ENCODE measurements around the gene LMF2. TPM values are rescaled to one million over a fixed set of nuclear protein-coding genes. Genes with fewer than 3 reads are reported as not detected.

The LMF2 gene
- total RNA-seq, 1 experiment from 2014 or later, result 37.3 TPM

DNA sequence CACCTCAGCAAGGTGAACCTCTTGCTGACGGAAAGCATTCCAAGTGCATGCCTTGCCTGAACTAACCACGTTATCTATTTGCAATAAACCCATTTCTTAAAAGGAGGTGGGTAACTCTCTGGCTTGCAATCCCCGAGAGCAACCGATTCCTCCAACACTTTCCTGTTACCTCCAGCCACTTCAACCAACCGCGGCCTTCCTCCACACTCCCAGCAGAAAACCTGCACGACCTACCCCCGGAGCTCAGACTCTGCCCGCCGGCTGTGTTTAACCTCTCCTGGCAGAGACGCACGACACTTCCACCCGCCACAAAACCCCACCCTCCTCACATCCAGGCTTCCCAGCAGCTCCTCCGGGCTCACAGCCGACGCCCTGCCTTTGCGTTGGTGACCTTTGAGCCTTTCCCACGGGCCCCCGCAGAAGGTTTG is 17.2 kb upstream of the LMF2 start:
- DNase-seq, result no peak
- Histone ChIP-seq H3K27me3 (ENCODE audit: insufficient read depth, low read depth) (no peaks in the 10 kb centered on the region), H2AFZ (peak overlapping the region; percentile 85), H4K20me1 (ENCODE audit: insufficient read depth) (peaks cover 24% of the 10 kb centered on the region), H3K9me2 (ENCODE audit: insufficient read depth) (no peaks in the 10 kb centered on the region), H3K27ac (peak overlapping the region; percentile 56), H3K36me3 (ENCODE audit: low read depth) (peaks cover 7% of the 10 kb centered on the region), H3K4me3 (peak overlapping the region; percentile 96), H3K4me1 (replicated peaks; ENCODE audit: insufficient read depth) (peaks cover 23% of the 10 kb centered on the region), H3K4me2 (peak overlapping the region; percentile 94), H3F3A (ENCODE audit: insufficient read depth, low read depth) (peaks cover 53% of the 10 kb centered on the region), H3K9me3 (ENCODE audit: insufficient read depth, low read depth) (no peaks in the 10 kb centered on the region), H3K79me2 (ENCODE audit: low read depth) (peaks cover 23% of the 10 kb centered on the region)
- intact Hi-C loops (cut with micrococcal nuclease; ENCODE audit: unreplicated experiment), result loop anchor here (2.0 kb wide), 1 partner anchor 16 kb away; the partner anchor contains the start of gene NCAPH2
- ChIA-PET CTCF (interaction anchor here (1.2 to 2.6 kb wide), 2 partner anchors 38 to 183 kb away, joined by 4 to 14 read pairs; partner anchors contain the start of gene SYCE3), POLR2A (ENCODE audit: unreplicated experiment) (interaction anchor here (1.4 kb wide), 1 partner anchor 17 kb away, joined by 27 read pairs; the partner anchor contains the start of genes LMF2 and NCAPH2)
- BruUV-seq (replicated peaks), result no TSS peak
- no peak for TF ChIP-seq EZH2 (IDR thresholded peaks at IDR 0.05; ENCODE audit: low read depth)
- TF ChIP-seq, protein P1, sequence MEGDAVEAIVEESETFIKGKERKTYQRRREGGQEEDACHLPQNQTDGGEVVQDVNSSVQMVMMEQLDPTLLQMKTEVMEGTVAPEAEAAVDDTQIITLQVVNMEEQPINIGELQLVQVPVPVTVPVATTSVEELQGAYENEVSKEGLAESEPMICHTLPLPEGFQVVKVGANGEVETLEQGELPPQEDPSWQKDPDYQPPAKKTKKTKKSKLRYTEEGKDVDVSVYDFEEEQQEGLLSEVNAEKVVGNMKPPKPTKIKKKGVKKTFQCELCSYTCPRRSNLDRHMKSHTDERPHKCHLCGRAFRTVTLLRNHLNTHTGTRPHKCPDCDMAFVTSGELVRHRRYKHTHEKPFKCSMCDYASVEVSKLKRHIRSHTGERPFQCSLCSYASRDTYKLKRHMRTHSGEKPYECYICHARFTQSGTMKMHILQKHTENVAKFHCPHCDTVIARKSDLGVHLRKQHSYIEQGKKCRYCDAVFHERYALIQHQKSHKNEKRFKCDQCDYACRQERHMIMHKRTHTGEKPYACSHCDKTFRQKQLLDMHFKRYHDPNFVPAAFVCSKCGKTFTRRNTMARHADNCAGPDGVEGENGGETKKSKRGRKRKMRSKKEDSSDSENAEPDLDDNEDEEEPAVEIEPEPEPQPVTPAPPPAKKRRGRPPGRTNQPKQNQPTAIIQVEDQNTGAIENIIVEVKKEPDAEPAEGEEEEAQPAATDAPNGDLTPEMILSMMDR (conservative IDR thresholded peaks at IDR 0.05), result no peak

DNA sequence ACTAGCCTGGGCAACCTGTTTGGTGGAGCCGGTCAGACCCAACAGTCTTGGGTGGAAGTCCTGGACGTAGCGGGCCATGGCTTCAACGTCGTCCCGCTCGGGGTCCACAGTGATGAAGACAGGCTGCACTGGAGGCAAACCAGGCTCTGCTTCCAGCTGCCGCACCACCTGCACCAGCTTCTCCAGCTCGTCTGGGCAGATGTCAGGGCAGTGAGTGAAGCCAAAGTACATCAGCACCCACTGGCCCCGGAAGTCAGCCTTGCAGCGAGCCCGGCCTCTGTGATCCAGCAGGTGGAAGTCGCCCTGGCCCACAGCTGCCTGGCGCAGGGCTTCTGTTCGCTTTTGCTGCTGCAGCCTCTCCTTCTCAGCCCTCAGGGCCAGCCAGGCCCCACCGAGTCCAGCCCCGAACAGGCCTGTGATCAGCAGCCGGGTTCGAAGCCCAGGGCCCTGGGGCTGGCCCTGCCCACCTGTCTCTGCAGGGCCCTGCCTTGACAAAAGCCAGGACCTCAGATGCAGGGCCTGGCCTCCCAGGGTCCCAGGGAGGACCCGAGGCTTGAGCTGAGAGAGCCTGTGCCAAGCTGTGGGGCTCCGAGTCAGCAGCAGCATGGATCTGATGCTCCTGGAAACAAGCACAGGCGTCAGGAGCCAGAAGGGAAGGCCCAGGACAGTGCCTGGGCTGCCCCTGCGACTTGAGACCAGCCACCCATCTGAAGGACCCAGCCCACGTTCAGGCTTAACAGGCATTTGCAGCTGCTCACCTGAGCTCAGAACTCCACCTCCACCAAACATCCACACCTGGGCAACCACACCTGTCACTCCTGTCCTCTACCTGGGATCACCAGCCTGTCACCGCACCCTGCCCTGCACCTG is 16.5 kb upstream of the LMF2 start:
- Histone ChIP-seq H3K4me2 (peak overlapping the region; percentile 94), H3K9me3 (ENCODE audit: insufficient read depth, low read depth) (no peaks in the 10 kb centered on the region), H3K36me3 (ENCODE audit: low read depth) (peaks cover 13% of the 10 kb centered on the region), H3K27me3 (ENCODE audit: insufficient read depth, low read depth) (no peaks in the 10 kb centered on the region), H2AFZ (no peak overlapping the region), H3K27ac (peak overlapping the region; percentile 56; the same call in 1 of the 2 replicates), H4K20me1 (ENCODE audit: insufficient read depth) (peaks cover 24% of the 10 kb centered on the region), H3F3A (ENCODE audit: insufficient read depth, low read depth) (peaks cover 51% of the 10 kb centered on the region), H3K9me2 (ENCODE audit: insufficient read depth) (no peaks in the 10 kb centered on the region), H3K79me2 (ENCODE audit: low read depth) (peaks cover 23% of the 10 kb centered on the region), H3K4me1 (replicated peaks; ENCODE audit: insufficient read depth) (peaks cover 23% of the 10 kb centered on the region), H3K4me3 (peak overlapping the region; percentile 96)
- TF ChIP-seq EZH2 (IDR thresholded peaks at IDR 0.05; ENCODE audit: low read depth), result no peak
- intact Hi-C loops (cut with micrococcal nuclease; ENCODE audit: unreplicated experiment), result loop anchor here (2.0 kb wide), 1 partner anchor 15 kb away; the partner anchor contains the start of gene NCAPH2
- POLR2A ChIA-PET (ENCODE audit: unreplicated experiment), result no interaction called here
- BruUV-seq (replicated peaks), result TSS peak; percentile 37
- DNase-seq, result peak in 1 of 2 experiments; percentile 28
- CTCF ChIA-PET, result interaction anchor here (2.6 kb wide), 1 partner anchor 39 kb away, joined by 14 read pairs; the partner anchor contains the start of gene SYCE3

DNA sequence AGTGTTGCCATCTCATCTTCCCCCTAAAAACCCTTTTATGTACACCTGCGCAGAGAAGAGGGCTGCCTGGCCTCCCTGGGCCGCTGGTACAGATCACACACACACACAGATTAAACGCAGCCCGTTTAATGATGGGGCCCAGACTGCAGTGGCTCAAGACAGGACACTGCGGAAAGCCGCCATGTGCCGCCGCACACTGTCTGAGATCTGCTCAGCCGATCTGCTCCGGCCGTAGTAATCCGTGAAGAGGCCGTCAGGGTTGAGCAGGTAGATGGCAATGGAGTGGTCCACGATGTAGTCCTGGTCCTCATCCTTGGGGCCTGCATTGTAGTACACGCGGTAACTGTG is 15.9 kb upstream of the LMF2 start:
- Histone ChIP-seq H3K79me2 (ENCODE audit: low read depth) (peaks cover 23% of the 10 kb centered on the region), H3K4me2 (peak overlapping the region; percentile 94; the same call in 1 of the 2 replicates), H3K36me3 (ENCODE audit: low read depth) (peaks cover 16% of the 10 kb centered on the region), H3K4me1 (replicated peaks; ENCODE audit: insufficient read depth) (peaks cover 23% of the 10 kb centered on the region), H3F3A (ENCODE audit: insufficient read depth, low read depth) (peaks cover 45% of the 10 kb centered on the region), H3K27ac (no peak overlapping the region), H3K4me3 (no peak overlapping the region), H4K20me1 (ENCODE audit: insufficient read depth) (peaks cover 24% of the 10 kb centered on the region), H3K9me3 (ENCODE audit: insufficient read depth, low read depth) (no peaks in the 10 kb centered on the region), H3K9me2 (ENCODE audit: insufficient read depth) (no peaks in the 10 kb centered on the region), H3K27me3 (ENCODE audit: insufficient read depth, low read depth) (no peaks in the 10 kb centered on the region), H2AFZ (no peak overlapping the region)
- TF ChIP-seq EZH2 (IDR thresholded peaks at IDR 0.05; ENCODE audit: low read depth), result no peak
- TF ChIP-seq, protein P1 (conservative IDR thresholded peaks at IDR 0.05), result no peak
- CTCF ChIA-PET, result no interaction called here
- DNase-seq, result no peak
- POLR2A ChIA-PET (ENCODE audit: unreplicated experiment), result no interaction called here
- intact Hi-C loops (cut with micrococcal nuclease; ENCODE audit: unreplicated experiment), result no loop called here
- BruUV-seq (replicated peaks), result no TSS peak
